Measurements from ENCODE around the gene TRIM33. TPM values are rescaled to one million over a fixed set of nuclear protein-coding genes. Genes with fewer than 3 reads are reported as not detected.

TRIM33 gene
- total RNA-seq, 1 experiment from 2014 or later: 44.5 TPM

- peak; percentile 65; the same call in 1 of the 2 replicates for TF ChIP-seq FOXP1 (CRISPR knock-in tag; IDR thresholded peaks at IDR 0.05; ENCODE audit: borderline replicate concordance)
- TF ChIP-seq ATF3 (CRISPR knock-in tag; conservative IDR thresholded peaks at IDR 0.05): no peak
- no peak for TF ChIP-seq PREB (CRISPR knock-in tag; IDR thresholded peaks at IDR 0.05; ENCODE audit: borderline replicate concordance)
- no peak for TF ChIP-seq ZNF263 (CRISPR knock-in tag; IDR thresholded peaks at IDR 0.05; ENCODE audit: low read depth)
- TF ChIP-seq ZNF425 (CRISPR knock-in tag; conservative IDR thresholded peaks at IDR 0.05): no peak
- no peak for TF ChIP-seq CTCF (IDR thresholded peaks at IDR 0.05)
- TF ChIP-seq ZNF281 (CRISPR knock-in tag; IDR thresholded peaks at IDR 0.05): no peak
- no peak for TF ChIP-seq IRF1 (CRISPR knock-in tag; IDR thresholded peaks at IDR 0.05)
- TF ChIP-seq NR1H2 (CRISPR knock-in tag; IDR thresholded peaks at IDR 0.05): no peak
- TF ChIP-seq ZNF532 (CRISPR knock-in tag; IDR thresholded peaks at IDR 0.05; ENCODE audit: borderline replicate concordance): no peak
- no peak for TF ChIP-seq SOX15 (CRISPR knock-in tag; IDR thresholded peaks at IDR 0.05)
- 0 out of 2 replicates have a peak, but pooled peaks have one; percentile 22 for TF ChIP-seq CREB1 (CRISPR knock-in tag; IDR thresholded peaks at IDR 0.05)
- TF ChIP-seq ATF1 (CRISPR knock-in tag; IDR thresholded peaks at IDR 0.05): no peak
- no peak for TF ChIP-seq ELF4 (CRISPR knock-in tag; IDR thresholded peaks at IDR 0.05; ENCODE audit: low read depth)
- no peak for TF ChIP-seq USF2 (CRISPR knock-in tag; IDR thresholded peaks at IDR 0.05)
- TF ChIP-seq ATF2 (CRISPR knock-in tag; IDR thresholded peaks at IDR 0.05; ENCODE audit: borderline replicate concordance, low read depth): no peak
- no peak for TF ChIP-seq ZNF219 (CRISPR knock-in tag; IDR thresholded peaks at IDR 0.05; ENCODE audit: borderline replicate concordance)
- no peak for TF ChIP-seq ZNF317 (CRISPR knock-in tag; IDR thresholded peaks at IDR 0.05; ENCODE audit: borderline replicate concordance, low read depth)
Measured at GRCh38 chr1:114510274-114511031, 550 bp downstream of the TRIM33 start (continued).
